K562 treated with DMSO at 1 percent for 12 hours (cell line): ENCODE data around the gene ATP7B. TPM values are rescaled to one million over a fixed set of nuclear protein-coding genes. Genes with fewer than 3 reads are reported as not detected.

Experiments
- total RNA-seq: library from RNA; unstranded; fragments of 300-600 nt; gene quantifications from 2 replicates; pipeline ENCODE4 v1.2.3, GENCODE V29; 2022; ENCODE audit not compliant: insufficient read depth

ATP7B gene
- total RNA-seq: 2.1 and 10.0 TPM in 2 replicates

DNA sequence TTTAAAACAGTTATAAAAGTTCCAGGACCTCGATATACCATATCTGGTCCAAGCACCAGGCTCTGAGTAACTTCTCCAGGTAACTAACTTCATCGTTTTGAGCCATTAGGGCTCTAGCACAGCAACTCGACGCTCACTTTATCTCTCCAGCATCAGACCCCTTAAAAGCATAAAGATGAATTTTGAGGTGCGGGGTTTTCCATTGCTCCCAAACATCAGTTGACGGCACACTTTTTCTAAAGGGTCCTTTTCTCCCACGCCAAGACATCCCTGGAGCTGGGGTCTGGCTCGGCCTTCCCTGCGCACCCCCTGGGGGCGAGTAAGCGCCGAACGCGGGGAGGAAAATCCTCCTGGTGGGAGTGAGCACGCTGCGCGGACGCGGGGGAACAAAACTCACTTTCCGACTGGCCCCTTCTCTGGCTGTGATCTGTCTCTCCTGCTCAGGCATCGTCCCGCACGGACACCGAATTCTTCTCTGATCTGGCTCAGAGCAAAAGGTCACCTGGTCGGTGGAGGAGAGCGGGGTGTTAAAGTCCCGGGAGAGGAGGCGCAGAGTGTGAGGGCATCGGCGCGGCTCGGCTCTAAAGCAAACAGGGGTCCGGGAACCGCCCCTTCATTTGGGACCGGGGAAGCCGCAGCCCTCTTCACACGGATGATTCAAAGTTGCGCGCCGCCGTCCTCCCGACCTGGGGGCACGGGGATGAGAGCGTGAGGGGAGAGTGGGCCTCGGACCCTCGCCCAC lies at the start of gene ATP7B:
ATP7B (minus strand) TSS at position 561 of the 742 bp plus-strand sequence; CDS start at position 448, 113 bp downstream.

DNA sequence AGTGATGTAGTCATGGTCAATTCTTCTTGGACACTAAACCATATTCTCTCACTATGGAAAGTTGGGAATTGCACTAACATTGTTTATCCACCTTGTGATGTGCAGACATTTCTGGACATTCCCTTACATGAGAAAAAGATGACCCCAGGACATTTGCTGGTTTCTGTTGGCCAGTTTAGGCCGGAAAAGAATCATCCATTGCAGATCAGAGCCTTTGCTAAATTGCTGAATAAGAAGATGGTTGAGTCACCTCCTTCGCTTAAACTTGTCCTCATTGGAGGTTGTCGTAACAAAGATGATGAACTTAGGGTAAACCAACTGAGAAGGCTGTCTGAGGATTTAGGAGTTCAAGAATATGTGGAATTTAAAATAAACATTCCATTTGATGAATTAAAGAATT lies 13.2 kb upstream of the ATP7B start, which contains the start of gene UTP14C:
UTP14C (plus strand) TSS at position 211 of the 400 bp plus-strand sequence. CDS start 4,114 bp downstream, outside the sequence.

DNA sequence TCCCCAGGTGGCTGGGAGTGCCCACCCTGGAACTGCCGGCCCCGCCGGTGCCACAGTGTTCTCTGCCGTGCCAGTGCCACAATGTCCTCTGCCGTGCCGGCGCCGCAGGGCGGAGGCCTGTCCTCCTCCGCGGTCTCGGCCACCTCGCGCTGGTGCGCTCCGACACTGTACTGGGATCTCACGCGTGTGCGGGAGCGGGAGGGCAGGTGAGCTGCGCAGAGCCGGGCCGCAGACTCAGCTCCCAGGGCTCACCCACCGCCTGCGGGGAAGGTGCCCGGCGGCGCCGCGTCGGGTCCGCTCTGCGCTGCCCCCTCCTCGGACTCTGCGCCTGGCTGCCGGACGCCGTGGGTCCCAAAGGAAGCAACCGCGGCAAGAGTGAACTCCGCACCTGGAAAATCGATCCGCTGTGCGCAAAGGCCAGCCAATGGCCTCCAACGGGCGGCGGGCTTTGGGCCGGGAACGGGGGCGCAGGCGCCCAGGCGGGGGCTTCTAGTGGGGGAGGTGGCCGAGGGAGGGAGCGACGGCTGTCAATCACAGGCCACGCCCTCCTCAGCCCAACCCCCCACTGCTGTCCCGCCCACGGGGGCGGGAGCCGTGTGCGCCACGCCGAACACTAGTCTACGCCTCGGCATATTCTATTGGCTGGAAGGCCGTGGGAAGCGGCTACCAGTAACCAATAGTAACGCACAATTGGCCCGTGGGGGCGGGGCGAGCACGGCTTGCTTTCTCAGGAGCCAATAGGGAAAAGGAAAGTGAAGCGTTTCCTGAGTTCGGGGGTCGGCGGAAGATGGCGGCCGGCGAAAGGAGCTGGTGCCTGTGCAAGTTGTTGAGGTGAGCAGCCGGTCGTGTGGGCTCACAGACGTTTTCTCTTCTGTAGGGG lies 622 bp upstream of the ATP7B start, which contains the start of gene ALG11:
ALG11 (plus strand) TSS at position 767 of the 880 bp plus-strand sequence; CDS start at position 788, 21 bp downstream.

Other genes starting within 250 kb of the ATP7B start
- 2.0 and 4.2 TPM in 2 replicates for gene DHRS12, start 207.3 kb downstream of the ATP7B start, total RNA-seq
- not detected in 2 replicates for gene TMEM272, start 166.3 kb downstream of the ATP7B start, total RNA-seq
- gene CCDC70, start 149.5 kb downstream of the ATP7B start, total RNA-seq: not detected in 2 replicates
- gene ALG11, start 948 bp upstream of the ATP7B start, total RNA-seq: 6.6 and 13.2 TPM in 2 replicates
- gene UTP14C, start 13.2 kb upstream of the ATP7B start, total RNA-seq: 2.3 and 5.6 TPM in 2 replicates
- gene NEK5, start 117.6 kb upstream of the ATP7B start, total RNA-seq: 0.49 TPM in 1 of 2 replicates, not detected in the other
- gene NEK3, start 148.1 kb upstream of the ATP7B start, total RNA-seq: 6.8 and 8.8 TPM in 2 replicates